ENCODE results near the gene NUMBL. TPM values are rescaled to one million over a fixed set of nuclear protein-coding genes. Genes with fewer than 3 reads are reported as not detected.

The NUMBL gene
- total and polyA plus RNA-seq, 2 of the 4 experiments (the other 2 are of a cell fraction): 6.3 to 29.0 TPM

GRCh38 chr19:40697007-40697406, 6.6 kb upstream of the NUMBL start:
- Histone ChIP-seq H3K27me3 (ENCODE audit: control insufficient read depth, insufficient read depth, low read length) (no peaks in the 10 kb centered on the region), H3K4me2 (ENCODE audit: low read depth, low read length) (no peak overlapping the region), H4K5ac (ENCODE audit: low read depth, low read length) (no peak overlapping the region), H3K9me3 (ENCODE audit: control insufficient read depth, insufficient read depth, low read length) (no peaks in the 10 kb centered on the region), H4K91ac (ENCODE audit: insufficient read depth, low read depth, low read length) (no peak overlapping the region), H3K79me1 (ENCODE audit: low read depth in 1 of 2, low read length in 2 of 2) (no peaks in the 10 kb centered on the region), H3K9me1 (ENCODE audit: insufficient read depth, low read length) (peaks cover 11% of the 10 kb centered on the region; the same call in 1 of the 2 replicates), H2AFZ (replicated peaks; ENCODE audit: low read length, poor library complexity) (no peak overlapping the region), H3K23ac (ENCODE audit: low read depth, low read length) (no peak overlapping the region), H3K9ac (ENCODE audit: low read depth, low read length) (no peak overlapping the region), H2AK9ac (replicated peaks; ENCODE audit: low read depth, low read length, poor library complexity) (no peak overlapping the region), H4K20me1 (ENCODE audit: insufficient read depth, low read length) (no peaks in the 10 kb centered on the region), H3K14ac (replicated peaks; ENCODE audit: low read depth, low read length) (no peak overlapping the region), H3K4ac (ENCODE audit: low read depth, low read length) (no peak overlapping the region), H2BK20ac (ENCODE audit: low read depth, low read length) (no peak overlapping the region), H2BK120ac (ENCODE audit: low read depth, low read length) (no peak overlapping the region), H2AK5ac (ENCODE audit: low read depth, low read length) (no peak overlapping the region), H3K4me1 (ENCODE audit: control insufficient read depth, insufficient read depth, low read length) (no peaks in the 10 kb centered on the region), H3K36me3 (ENCODE audit: control insufficient read depth, insufficient read depth, low read length) (peaks cover 49% of the 10 kb centered on the region), H3K18ac (ENCODE audit: low read depth, low read length) (no peak overlapping the region), H3K56ac (ENCODE audit: extremely low read depth, insufficient read depth, low read length) (no peak overlapping the region), H3K4me3 (ENCODE audit: insufficient read depth, low read depth, low read length) (no peak overlapping the region), H3K27ac (ENCODE audit: insufficient read depth, low read length) (no peak overlapping the region), H2BK15ac (ENCODE audit: low read depth, low read length) (no peak overlapping the region), H2BK5ac (ENCODE audit: low read depth, low read length, poor library complexity, severe bottlenecking) (no peak overlapping the region), H4K8ac (ENCODE audit: low read depth in 2 of 2, low read length in 2 of 2) (no peak overlapping the region)
- ATAC-seq (ENCODE audit: low read depth): no peak
- TF ChIP-seq CHD1 (IDR thresholded peaks at IDR 0.05; ENCODE audit: low read depth, low read length): no peak
- TF ChIP-seq CEBPB (IDR thresholded peaks at IDR 0.05; ENCODE audit: low read depth, low read length): no peak
- TF ChIP-seq MAZ (IDR thresholded peaks at IDR 0.05; ENCODE audit: borderline replicate concordance, low read depth, low read length): no peak
- no peak for TF ChIP-seq RAD21 (IDR thresholded peaks at IDR 0.05; ENCODE audit: low read length)
- dilution Hi-C loops (cut with HindIII; ENCODE audit: low sequenced_read_pairs, unreplicated experiment): no loop called here
- no TSS peak for BruUV-seq (replicated peaks)
- in situ Hi-C loops (cut with MboI; ENCODE audit: low sequenced_read_pairs): no loop called here
- no CpG with 5 or more reads among the region's 6 CpGs for WGBS, 2 experiments (ENCODE audit: extremely low coverage in 2 of 2, insufficient read length in 1 of 2)
- DNase-seq: no peak
- CTCF ChIA-PET: no interaction called here
- POLR2A ChIA-PET (ENCODE audit: unreplicated experiment): no interaction called here
- intact Hi-C loops (cut with micrococcal nuclease): no loop called here
